Embryonic facial prominence (tissue), 1 donor: ENCODE results near the gene TSFM.
"Not testable (repeated sequence)": the region's sequence is repeated elsewhere in the genome, so short reads cannot be mapped to it uniquely, and the experiment has no call there.

Experiments
- DNase-seq: peaks from one replicate; pipeline ENCODE4 v3.0.0-alpha.2; 2016; ENCODE audit errors: extremely low spot score

Gene TSFM

DNA sequence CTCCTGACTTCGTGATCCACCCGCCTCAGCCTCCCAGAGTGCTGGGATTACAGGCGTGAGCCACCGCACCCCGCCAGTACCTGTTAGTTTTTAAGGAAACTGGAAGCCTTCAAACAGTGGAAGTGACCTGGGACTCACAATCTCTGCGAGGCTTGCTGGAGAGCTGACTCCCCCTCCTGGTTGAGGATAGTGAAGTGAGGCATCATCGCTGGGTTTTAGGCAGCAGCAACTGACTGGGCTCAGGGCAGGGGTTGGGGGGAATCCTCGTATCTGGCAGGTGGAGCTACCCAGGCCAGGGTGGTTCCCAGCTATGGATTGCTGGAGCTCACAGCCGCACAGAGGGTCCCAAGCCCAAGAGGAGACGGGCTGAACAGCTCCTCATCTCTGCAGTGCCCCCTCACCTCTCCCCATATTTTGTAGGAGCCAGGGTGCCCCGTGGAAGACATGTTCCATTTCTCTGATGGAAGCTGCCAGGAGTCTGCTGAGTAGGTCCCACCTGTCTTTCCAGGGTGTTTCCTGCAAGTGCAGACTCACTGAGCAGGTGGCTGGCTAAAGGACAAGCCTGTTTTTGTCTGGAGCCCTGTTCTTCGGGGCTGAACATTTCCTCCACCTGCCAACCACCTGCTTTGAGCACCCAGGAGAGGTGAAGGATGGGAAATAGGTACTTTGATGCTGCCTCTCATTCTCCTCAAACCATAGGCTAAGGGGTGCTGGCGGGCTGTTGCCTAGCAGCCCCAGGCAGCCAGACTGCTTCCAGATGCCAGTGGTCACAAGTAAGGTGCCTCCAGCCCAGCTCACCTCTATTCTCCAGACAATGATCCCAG lies 32.8 kb downstream of the TSFM start:
- no peak for DNase-seq

DNA sequence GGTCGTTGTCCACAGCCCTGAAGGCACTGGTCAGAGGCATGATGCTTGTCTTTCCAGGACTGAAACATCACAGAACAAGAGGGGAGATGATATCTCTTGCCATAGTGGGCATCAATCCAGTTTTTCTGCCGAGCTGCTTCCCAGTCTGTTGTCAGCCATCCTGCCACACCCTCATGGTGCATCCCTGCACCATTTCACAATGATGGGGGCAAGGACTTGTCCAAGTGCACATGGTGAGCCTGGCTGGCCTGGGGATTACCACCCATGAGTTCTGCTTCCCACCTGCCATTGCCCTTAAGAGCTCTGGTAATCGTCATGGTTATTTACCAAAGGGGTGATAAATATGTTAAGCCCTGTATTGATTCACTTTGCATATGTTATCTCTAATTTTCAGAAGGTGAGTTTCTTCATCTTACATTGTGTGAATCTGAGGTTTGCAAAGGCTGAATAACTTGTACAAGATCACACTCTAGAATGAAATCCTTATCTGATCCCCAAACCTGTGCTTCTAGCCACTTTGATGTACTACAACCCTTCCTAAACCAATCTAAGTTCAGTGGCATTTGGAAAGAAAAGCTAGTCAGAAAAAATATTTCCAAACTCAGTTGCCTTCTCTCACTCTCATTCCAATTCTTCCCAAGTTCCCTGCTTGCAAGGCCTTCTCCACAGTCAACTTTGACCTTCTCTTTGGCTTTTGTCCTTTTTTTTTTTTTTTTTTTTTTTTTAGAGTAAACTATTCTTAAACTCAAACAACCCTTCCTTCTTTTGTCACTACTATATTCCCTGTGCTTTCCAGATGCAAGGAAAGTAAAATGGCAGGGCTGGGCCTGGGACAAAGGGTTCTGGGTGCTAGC lies 33.6 kb downstream of the TSFM start:
- no peak for DNase-seq

DNA sequence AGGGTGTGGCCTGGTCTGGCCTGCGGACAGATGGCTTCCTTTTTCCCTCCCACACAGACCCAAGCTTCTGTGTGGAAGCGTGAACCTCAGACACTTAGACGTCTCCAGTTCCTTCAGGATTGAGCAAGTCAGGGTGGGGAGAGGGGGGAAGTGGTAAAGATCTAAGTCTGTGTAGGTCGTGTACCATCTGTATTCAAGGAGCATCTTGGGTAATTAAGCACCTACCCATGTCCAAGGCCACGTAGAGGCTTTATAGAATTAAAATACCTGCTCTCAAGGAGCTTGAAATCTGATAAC lies 34.2 kb downstream of the TSFM start:
- no peak for DNase-seq

DNA sequence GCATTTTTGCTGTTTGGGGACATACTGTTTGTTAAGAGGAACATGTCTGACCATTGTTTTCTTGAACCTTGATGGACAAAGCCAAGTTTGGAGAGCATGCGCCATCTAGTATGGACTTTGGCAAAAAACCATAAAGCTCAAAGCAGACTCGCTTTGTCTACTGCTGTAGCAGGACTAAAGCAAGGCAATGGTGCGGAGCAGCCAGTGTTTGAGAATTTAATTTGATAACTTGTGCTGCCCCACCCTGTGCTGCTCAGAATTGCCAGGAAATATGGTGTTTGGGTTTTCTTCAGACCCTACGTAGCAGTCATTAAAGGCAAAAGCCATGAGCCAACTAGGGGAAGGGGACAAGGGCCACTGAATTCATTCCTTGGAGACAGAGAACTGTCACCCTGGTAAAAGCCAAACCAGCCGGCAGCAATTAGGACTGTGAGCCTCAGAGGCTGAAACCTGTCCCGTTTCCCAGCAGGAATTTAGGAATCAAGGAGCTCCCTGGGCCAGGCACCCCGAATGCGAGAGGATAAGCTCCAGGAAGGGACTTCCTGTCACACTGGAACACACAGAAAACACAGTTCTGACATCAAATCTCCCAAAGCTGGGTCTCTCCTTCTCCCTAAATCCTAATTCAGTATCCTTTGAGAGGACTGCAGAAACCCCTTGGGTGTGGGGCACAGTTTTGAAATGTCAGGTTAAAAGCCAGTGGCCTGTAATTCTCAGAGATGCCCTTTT lies 34.8 kb downstream of the TSFM start:
- no peak for DNase-seq

DNA sequence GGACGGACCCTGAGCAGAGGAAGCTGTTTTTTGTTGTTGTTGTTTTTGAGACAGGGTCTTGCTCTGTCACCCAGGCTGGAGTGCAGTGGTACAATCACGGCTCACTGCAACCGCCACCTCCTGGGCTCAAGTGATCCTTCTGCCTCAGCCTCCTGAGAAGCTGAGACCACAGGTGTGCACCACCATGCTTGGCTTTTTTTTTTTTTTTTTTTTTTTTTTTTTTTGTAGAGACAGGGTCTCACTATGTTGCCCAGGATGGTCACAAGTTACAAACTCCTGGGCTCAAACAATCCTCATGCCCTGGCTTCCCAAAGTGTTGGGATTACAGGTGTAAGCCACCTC lies 35.4 kb downstream of the TSFM start:
- DNase-seq, result not testable (repeated sequence)

DNA sequence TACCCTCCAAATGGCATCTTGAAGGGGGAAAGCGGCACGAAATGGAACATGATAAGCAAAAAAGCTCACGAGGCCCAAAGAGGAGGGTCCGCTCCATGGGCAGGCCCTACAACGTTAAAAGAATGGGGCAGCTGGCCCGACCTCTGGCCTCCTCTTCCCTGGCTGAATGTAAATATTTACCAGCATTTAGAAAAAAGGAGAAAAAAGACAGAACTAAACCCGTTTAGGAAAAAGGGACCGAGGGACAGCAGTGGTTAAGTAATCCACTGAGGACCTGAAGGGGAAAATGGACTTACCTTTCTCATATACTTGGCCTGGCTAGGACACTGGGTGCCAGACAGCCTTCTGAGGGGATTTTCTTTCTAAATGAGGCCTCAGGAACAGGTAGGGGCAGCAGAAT lies 37.5 kb downstream of the TSFM start:
- not testable (repeated sequence) for DNase-seq

DNA sequence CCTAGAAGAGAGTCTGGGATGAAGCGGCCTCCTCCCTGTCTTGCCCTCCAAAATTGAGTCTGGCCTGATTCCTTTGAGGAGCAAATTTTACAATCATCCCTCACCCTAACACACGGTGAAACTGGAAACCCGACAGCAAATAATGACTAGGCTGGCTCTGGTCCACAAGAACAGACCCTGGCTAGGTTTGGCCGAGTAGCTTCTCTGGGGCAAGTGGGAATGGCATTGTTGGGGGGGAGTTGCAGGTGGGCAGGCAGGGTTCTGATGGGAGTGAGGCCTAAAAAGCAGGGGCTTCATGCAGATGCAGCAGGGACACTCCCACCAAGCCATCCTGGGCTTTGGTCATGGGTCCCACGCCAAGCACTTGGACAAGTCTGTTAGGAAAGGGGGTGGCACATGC lies 38.4 kb downstream of the TSFM start:
- not testable (repeated sequence) for DNase-seq

DNA sequence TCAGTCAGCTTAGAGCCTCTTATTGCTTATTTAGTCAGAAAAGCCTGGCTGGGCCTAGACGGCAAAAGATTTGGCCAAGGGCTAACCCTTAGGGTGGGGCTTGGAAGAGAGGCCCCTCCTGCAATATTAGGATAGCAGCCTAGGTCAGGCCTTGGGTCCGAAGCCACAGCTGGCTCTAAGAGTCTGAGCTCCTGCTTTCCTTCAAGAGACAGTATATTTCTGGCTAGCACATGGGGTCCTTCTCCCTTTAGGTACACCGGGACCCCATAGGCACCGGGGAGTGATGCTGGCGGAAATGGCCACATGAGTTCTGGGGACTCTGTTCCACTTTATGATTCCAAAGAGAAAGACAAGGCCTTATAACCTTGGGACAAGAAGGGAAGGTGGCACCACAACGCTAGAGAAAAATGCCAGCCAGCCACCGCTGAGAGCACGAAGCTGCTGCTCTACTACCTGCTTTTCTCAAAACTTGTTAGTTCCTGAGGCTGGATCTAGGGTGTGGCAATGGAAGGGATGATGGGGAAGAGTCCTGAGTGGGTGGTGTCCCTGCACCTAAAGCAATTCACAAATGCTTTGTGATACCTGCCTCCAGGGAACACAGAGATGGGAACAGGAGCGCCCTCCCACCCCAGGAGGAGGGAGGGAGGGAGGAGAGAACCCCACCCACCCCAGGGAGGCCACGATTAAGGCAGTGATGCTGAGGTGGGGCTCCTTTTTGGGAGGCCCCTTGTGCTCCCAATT lies 39.1 kb downstream of the TSFM start:
- DNase-seq, result no peak

DNA sequence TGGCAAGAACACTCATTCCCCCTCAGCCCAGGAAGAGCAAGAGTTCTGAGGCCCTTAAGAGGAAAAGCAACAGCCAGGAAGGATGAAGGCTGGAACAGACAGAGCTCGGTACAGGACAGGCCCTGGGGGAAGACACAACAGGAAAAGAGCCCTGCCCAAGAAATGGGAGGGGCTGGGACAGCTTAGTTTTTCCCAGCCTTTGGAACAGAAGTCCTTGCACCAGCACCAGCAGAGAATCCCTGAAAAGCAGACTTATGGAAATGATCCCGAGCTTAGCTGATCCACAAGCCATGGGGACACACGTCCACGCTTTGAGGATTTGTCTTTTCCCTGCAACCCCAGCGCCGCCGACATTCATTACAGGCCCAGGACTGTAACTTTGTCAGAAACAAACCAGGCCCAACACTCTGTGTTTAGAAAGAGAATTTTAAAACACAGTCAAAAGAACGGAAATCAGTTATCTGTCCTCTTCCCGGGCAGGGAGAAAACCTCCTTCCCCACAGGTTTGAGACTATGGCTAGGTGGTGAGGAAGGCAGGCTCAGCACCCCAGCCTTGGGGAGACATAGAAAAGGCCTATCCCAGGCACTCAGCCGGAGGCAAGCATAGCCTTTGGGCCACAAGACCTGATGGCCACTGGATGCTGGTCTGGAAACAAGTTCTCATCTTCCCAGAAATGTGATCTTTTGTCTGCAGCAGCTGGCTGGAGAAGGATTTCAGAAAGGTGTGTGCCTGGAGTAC lies 40.0 kb downstream of the TSFM start:
- DNase-seq, result no peak

DNA sequence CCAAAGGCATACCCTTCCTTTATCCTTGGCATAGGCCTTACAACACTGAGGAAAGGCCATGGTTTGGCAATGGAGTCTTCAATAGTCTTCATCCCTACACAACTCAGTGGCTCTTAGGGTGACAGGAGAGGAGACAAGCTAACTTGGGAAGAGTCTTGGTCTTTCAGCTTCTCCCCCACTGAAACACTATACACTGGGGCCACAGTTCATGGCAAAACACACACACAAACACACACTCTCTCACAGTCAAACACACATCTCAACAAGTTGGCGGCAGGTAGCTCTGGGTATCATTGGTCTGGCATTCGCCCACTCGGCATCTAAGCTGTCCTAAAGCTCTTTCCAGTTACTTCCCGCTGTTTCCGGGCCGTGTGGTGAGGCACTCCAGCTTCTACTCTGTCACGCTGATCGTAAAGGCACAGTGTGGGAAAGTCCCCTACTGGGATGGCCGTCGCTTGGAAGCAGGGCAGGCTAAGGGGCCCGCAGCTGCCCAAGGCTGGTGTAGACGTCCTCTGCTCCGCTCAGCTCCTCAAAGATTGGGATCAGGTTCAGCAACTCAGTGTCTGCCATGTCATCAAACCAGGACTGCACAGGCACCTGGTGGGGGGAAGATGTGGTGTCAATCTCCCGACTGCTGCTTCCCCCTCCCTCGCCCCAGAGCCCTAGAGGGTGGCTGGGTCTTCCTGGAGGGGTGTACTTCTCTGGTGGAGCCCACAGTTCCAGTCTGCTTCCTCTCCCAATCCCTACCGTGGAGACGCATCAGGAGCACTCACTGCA lies 40.7 kb downstream of the TSFM start:
- no peak for DNase-seq

DNA sequence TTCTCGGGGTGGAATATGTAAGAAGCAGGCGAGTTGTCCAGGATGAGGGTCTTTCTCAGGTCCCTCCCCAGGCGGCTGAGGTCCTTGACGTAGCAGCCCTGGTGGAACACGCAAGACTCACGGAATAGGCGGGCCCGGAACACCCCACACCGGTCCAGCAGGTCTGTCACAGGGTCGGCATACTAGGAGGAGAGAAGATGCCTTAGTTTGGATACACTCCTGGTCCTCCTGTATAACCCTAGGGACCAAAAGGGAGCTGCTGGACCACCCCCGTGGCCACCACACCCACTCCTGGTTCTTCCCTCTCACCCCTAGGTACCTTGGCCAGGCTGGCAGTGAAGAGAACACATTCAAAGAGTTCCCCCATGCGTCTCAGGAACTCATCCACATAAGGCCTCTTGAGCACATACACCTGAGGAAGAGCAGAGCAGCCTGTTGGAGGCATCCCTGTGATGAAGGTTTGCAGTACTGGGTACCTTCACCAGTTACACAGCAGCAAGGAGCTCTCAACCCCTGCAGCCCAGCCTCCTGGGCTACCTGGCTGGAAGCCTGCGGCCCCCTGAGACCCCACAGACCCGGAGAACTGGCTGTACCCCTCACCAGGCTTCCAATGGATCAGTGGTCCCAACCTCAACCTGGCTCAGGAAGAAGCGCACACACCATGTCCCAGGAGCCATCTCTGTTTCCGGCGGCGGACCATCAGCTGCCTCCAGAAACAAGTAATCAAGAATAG lies 41.5 kb downstream of the TSFM start:
- DNase-seq, result no peak

DNA sequence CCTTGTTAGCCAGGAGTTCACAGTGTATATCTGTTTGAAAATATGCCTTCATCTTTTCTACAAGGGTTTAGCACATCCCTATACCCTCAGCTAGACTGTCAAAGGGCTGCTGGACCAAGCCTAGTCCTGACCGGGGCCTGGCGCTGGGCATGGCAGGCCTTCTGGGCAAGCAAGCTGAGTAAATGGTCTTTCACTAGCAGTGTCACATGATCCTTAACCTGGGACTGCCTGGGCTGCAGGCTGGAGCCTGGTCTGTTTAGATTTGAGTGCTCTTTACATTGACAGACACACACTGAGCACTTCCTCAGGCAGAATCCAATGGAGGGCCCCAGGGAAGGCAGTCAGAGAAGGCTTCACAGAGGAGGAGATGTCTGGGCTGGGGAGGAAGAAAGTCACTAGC lies 42.9 kb downstream of the TSFM start:
- no peak for DNase-seq

DNA sequence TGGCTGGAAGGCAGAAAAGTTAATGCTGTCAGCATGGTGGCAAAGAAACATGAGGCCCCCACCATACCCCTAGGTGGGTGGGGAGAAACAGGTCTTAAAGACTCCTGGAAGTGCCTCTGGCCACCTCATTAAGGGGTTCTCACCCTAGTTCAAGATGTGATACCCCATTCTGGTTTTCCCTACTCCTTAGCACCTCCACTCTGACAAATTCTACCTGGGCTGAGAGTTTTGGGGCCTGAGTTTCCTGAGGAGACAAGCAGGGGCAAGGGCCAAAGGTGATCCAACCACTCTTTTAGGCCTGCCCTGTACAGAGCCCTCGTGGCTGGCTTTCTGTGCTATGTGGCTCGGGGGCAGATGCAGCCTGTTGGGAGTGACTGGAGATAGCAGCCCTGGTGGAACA lies 43.8 kb downstream of the TSFM start:
- no peak for DNase-seq

DNA sequence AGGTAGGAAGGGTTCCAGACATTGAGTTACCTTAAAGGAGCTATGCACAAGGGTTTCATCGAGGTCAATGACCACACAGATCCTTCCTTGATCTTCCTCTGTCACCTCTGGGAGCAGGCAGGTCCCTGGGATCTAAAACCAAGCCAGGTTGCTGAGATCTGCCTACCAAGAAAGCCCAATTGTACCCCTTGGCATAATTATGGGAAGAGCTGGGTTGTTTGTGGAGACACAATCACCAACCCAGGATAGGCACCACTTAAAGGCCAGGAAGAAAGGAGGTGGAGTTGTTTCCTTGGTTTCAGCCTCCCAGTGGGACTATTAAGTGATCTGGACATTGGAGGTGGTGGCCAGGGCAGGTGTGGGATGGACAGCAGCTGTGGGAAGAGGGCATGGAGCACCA lies 44.4 kb downstream of the TSFM start:
- DNase-seq, result no peak

DNA sequence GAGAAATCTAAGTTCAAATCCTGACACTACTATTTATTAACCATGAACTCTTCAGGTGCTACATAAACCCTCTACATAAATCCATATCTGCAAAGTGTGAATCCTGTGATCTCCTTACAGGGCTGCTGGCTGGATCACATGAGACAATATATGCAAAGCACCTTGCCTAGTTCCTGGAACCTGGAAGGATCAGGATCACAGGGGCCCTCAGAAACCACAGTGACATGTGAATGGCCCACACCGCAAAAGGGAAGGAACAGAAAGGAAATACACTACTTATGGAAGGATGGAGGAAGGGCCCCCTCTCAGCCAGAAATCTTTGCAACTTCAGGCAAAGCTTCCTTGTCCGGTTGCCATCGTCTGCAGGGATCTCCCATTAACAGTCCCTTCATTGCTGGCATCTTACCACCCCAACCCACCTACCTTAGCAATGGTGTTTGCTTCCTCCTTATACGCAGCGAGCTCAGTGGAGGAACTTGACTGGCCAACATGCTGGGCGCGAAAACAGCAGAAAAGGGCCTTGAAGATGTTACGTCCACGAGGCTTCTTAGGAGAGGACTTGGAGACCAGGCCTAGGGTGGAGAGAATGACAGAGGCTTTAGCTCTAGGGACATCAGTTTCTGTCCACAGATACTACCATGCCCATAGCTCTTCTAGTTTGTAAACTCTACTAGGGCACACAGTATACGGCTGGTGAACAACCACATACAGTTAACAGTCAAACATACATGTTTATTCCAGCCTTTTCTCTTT lies 46.6 kb downstream of the TSFM start:
- no peak for DNase-seq

DNA sequence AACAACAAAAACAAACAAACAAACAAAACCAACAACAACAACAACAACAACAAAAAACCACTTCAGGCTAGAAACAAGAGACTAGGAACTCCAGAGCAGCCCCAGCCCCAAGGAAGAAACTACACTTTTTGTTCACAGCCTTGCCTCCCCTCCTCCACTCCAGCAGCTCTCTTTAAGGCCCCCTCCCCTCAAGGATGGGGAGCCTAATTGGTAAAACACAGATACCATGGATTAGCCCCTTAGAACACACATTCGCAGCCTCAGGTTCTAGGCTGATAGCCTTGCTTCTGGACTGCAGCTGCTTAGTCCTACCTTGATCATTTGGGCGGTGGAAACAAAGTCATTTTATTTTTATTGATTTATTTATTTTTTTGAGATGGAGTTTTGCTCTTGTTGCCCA lies 47.8 kb downstream of the TSFM start:
- DNase-seq, result no peak

DNA sequence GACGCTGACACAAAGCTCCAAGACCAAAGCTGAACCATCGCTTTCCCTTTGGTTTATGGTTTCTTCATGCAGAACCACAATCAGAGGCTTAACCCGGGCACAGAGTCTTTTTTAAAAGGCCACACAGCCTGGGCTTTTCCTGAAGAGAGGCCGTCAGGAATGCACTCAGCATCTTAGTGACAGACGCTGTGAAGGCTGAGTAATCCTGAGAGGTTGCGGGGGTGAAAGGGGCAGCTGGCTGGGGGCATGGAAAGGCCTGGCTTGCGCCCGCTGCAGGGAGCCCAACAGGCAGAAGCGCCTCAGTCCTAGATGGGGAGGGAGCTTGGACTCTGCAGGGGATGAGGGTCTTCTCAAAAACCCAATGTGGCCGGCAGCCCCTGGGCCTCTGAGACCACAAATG lies 50.4 kb downstream of the TSFM start:
- no peak for DNase-seq

DNA sequence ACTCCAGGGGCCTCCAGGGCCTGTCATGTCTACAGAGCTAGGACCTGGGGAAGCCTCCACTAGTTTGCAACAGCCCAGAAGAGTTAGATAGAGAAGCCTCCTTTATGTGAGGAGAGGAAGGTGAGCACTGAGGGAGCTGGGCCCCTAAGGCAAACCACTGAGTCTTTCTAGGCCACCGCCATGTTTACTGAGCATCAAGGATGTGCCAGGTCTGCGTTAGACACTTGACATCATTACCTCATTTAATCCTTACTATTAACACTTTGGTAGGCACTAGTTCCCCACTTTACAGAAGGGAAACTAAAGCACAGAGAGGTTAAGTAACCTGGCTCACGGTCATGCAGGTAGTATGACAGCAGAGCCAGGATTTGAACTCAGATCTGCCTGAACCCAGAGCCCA lies 51.1 kb downstream of the TSFM start:
- no peak for DNase-seq
